Measurements from ENCODE around the gene MYT1.
"Not testable (repeated sequence)": the region's sequence is repeated elsewhere in the genome, so short reads cannot be mapped to it uniquely, and the experiment has no call there.

Gene MYT1

DNA sequence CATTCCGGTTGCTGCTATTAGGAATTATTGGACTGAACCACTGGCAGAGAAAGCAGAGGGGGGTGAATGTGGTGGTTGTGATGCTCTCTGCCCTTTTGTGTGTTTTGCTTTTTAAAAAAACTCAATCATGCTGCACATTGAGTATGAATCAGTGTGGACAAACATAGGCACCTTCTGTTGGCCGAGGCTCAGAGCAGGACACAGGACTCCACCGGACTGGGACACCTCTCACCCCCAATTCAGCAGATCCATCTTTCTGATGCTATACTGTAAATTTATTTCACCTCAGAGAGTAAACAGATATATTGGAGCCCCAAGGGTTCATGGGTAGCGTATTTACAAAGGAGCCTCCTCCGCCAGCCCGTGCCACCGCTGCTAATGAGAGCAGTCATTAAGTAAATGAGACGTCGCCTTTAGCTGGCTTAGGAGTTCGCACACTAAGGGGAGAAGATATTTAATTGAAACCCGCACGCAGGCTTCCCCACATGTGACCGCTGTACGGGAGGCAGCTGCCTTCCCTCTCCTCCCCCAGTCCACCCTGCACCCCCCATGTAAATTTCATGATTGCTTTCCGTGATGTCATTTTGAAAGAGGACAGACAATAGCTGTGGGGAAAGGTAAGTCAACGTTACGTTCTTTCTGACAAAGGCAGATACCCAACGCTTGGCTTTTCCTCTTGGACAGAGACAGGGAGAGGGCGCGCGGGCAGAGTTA lies at the start of gene MYT1:
TSS of gene MYT1 (plus strand) at position 330 of the 714 bp plus-strand sequence. CDS start 34,410 bp downstream, outside the sequence.
- peak; percentile 73 for DNase-seq

DNA sequence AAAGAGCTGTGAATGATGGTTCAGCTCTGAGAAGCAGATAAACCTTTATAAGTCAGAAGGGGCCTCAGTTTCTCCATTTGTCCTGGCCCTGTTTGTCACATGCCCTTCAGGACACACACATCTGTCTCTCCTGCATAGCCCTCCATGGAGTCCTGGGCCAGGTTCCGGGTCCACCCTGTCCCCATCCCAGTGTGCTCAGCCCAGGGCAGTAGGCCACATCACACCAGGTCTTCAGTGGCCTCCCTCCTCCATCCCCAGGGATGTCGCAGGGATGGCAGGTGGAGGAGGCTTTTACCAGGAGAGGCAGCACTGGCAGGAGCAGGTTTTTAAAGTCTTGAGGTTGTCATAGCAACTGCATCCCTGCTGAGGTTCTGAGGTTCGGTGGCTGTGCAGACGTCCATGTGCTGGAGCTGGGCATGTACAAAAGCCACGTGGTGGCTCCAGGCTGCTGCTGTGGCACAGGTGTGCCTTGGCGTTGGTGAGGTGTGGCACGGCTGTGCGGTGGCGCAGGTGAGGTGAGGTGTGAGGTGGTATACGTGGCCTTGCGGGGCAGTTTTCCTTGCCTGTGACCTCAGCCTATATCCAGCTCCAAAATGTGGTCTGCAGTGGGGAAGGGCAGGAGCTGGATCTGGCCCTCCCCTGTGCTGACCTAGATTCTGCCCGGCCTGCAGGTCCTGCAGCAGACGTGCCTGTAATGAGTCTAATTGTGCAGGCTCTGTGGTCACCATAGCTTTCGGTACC lies 48.9 kb upstream of the MYT1 start:
- DNase-seq, result peak; percentile 35

DNA sequence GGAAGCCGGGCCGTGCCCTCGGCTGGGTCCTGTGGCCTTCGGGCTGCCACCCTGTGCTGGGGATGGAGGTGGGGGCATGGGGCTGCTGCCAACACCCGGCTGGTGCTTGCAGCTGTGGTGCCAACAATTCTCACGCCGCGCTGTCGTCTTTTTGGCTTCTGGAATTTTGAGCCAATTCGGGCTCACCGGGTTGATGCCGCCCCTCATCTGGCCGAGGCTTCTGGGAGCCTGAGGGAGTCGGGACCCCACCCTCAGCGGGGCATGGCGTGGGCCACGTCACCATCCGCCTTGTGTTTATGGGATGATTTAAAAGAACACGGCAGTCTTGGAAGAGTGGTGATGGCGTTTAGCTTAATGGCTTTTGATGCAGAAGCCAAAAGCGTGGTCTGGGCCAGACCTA lies 48.2 kb upstream of the MYT1 start:
- no peak for DNase-seq

- no peak for DNase-seq
These were observed 47.5 kb upstream of the MYT1 start for GRCh38 chr20:64116541-64117431.

- DNase-seq, result not testable (repeated sequence)
These were observed 46.8 kb upstream of the MYT1 start for GRCh38 chr20:64117432-64117777.

- no peak for DNase-seq
These were observed 45.0 kb upstream of the MYT1 start for GRCh38 chr20:64119301-64119680.

DNA sequence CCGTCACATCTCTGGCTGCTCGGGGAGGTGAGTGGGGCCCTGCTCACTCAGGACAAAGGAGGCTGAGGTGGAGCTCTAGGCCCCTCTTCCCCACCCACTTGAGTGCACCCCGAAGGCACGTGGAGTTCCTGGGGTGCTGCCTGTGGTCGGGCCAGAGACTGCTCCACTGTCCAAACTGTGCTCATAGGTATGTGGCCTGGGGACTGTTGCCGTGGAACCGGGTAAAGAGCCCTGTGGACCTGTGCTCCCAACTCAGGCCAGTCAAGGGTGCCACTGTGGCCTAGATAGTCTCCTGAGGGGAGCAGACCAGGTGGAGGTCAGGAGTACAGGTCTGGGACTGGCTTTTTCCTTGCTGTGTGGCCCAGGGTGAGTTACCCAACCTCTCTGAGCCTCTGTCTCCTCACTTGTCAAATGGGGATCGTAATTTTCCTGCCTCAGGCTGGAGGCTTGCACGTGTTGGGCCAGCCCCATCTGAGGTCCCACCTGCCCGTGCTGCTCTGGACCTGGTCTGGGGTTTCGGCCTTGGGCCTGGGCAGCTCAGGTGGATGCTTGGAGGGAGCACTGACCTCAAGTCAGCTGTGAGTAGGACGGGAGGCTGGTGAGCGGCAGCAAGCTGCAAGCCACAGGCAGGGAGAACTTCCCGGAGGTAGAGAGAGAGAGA lies 44.4 kb upstream of the MYT1 start:
- DNase-seq, result no peak

GRCh38 chr20:64121586-64121985 lies 42.7 kb upstream of the MYT1 start:
- no peak for DNase-seq

DNA sequence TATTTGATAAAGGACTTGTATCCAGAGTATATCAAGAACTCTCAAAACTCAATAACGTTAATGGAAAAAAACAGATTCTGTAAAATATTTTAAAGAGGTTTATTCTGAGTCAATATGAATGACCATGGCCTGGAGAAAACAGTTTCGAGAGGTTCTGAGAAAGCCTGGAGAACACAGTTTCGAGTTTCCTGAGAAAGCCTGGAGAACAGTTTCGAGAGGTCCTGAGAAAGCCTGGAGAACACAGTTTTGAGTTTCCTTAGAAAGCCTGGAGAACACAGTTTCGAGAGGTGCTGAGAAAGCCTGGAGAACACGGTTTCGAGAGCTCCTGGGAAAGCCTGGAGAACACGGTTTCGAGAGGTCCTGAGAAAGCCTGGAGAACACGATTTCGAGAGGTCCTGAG lies 41.3 kb upstream of the MYT1 start:
- not testable (repeated sequence) for DNase-seq

GRCh38 chr20:64123517-64123916 lies 40.7 kb upstream of the MYT1 start:
- not testable (repeated sequence) for DNase-seq

DNA sequence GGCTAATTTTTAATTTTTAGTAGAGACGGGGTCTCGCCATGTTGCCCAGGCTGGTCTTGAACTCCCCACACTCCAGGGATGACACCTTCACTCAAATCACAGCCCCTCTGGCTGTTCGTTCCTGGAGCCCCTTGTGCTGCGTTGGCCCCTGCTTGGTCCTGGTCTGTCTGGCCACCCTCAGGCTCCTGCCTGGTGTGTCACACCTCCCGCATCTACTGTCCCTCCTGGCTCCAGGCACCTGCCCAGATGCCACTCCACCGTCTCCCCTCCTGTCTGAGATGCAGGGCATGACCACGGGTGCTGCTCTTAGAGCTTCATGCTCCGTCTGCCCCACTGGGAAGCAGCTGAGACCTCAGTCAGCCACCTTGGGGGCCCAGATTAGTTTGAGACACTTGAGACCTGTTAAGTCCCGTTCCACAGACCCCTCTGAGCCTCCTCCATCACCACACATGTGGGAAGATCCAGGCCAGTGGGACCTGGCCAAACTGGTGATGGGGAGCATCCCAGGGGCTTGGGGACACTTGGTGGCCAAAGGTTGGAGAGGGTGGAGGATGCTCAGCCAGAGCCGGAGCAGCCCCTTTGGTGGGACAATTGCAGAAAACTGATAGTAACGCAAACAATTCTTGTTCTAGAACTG lies 35.0 kb upstream of the MYT1 start:
- no peak for DNase-seq

GRCh38 chr20:64130271-64130670 lies 34.0 kb upstream of the MYT1 start:
- DNase-seq, result no peak

- DNase-seq, result no peak
These were observed 33.4 kb upstream of the MYT1 start for GRCh38 chr20:64130876-64131275.

DNA sequence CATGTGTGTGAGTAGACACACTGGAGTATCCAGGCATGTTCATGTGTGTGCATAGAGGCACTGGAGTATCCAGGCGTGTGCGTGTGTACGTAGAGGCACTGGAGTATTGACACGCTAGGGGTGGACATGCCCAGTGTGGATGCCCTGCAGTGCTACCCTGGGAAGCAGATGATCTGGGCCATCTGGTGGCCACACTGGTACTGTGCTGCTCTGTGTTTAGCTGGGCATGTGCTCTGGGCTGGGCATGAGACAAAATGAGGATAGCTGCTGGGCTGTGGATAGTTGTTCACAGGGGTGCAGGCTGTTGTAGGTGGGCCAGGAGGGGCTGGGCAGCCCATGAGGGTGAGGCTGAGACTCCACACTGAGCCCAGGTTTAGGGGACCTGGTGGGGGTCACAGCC lies 32.8 kb upstream of the MYT1 start:
- peak; percentile 79 for DNase-seq

- no peak for DNase-seq
These were observed 30.3 kb upstream of the MYT1 start for GRCh38 chr20:64133951-64134407.

DNA sequence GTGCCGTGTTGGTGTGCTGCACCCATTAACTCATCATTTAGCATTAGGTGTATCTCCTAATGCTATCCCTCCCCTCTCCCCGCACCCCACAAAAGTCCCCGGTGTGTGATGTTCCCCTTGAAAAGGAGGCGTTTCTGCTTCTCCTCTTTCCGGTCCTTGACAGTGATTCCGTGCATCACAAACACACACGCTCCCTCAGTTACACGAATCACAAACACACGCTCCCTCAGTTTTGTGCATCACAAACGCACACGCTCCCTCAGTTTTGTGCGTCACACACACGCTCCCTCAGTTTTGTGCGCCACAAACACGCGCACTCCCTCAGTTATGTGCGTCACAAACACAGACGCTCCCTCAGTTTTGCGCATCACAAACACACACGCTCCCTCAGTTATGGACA lies 29.5 kb upstream of the MYT1 start:
- not testable (repeated sequence) for DNase-seq

DNA sequence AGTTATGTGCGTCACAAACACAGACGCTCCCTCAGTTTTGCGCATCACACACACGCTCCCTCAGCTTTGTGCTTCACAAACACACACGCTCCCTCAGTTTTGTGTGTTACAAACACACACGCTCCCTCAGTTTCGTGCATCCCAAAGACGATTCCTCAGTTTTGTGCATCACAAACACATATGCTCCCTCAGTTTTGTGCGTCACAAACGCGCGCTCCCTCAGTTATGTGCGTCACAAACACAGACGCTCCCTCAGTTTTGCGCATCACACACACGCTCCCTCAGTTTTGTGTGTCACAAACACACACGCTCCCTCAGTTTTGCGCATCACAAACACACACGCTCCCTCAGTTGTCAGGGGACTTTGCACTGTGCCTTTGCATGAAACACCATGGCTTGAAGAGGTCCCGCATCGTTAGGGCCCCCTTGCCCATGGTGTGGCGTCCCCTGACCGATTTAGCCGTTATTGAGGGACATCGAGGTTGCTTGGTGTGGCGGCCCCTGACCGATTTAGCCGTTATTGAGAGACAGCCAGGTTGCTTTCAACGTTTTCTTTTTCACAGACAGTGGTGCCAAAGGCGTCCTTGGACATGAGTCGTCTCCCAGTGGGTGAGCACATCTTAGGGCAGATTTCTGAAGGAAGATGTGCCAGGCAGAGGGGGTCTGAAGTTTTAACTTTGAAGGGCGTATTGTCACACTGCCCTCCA lies 28.1 kb upstream of the MYT1 start:
- DNase-seq, result no peak

GRCh38 chr20:64137598-64138031 lies 26.6 kb upstream of the MYT1 start:
- no peak for DNase-seq

GRCh38 chr20:64138276-64138815 lies 25.9 kb upstream of the MYT1 start:
- DNase-seq, result no peak

- DNase-seq, result no peak
These were observed 24.8 kb upstream of the MYT1 start for GRCh38 chr20:64139199-64140060.

All from NCI-H345 (cell line).